Measurements from ENCODE around the gene ICAM1. TPM values are rescaled to one million over a fixed set of nuclear protein-coding genes. Genes with fewer than 3 reads are reported as not detected.

ICAM1 gene
- total RNA-seq, 3 donors from 2014 or later = 20.6 to 52.2 (median 20.8) TPM

- Histone ChIP-seq H3K4me1 (no peaks in the 10 kb centered on the region), H3K9me3 (no peaks in the 10 kb centered on the region), H3K4me3 (no peak overlapping the region), H3K27me3 (no peaks in the 10 kb centered on the region), H3K27ac (no peak overlapping the region), H3K36me3 (no peaks in the 10 kb centered on the region)
- intact Hi-C loops (cut with DNase I; ENCODE audit: low total_unique reads) = no loop called here
- no peak for DNase-seq (ENCODE audit: low spot score in 2 of 2)
- TF ChIP-seq CTCF (IDR thresholded peaks at IDR 0.05) (no peak), POLR2AphosphoS5 (IDR thresholded peaks at IDR 0.05) (no peak), POLR2A (IDR thresholded peaks at IDR 0.05) (no peak)
Measured at GRCh38 chr19:10256970-10257615, 13.8 kb upstream of the ICAM1 start.

GRCh38 chr19:10258080-10258710 lies 12.7 kb upstream of the ICAM1 start:
- Histone ChIP-seq H3K27ac (no peak overlapping the region), H3K27me3 (no peaks in the 10 kb centered on the region), H3K36me3 (no peaks in the 10 kb centered on the region), H3K4me1 (no peaks in the 10 kb centered on the region), H3K9me3 (no peaks in the 10 kb centered on the region), H3K4me3 (no peak overlapping the region)
- no peak for DNase-seq (ENCODE audit: low spot score in 2 of 2)
- intact Hi-C loops (cut with DNase I; ENCODE audit: low total_unique reads) = no loop called here
- no peak for TF ChIP-seq CTCF (IDR thresholded peaks at IDR 0.05)
- no peak for TF ChIP-seq POLR2AphosphoS5 (IDR thresholded peaks at IDR 0.05)
- no peak for TF ChIP-seq POLR2A (IDR thresholded peaks at IDR 0.05)

GRCh38 chr19:10259162-10259905 lies 11.6 kb upstream of the ICAM1 start:
- peak; percentile 83 to 91 for DNase-seq (ENCODE audit: low spot score in 2 of 2)
- intact Hi-C loops (cut with DNase I; ENCODE audit: low total_unique reads) = no loop called here
- Histone ChIP-seq H3K4me1 (no peaks in the 10 kb centered on the region), H3K9me3 (no peaks in the 10 kb centered on the region), H3K27me3 (no peaks in the 10 kb centered on the region), H3K4me3 (peak overlapping the region in 2 of 3 donors; percentile 9 to 25), H3K36me3 (no peaks in the 10 kb centered on the region), H3K27ac (peak overlapping the region; percentile 55 to 73)
- no peak for TF ChIP-seq POLR2A (IDR thresholded peaks at IDR 0.05)
- TF ChIP-seq CTCF (IDR thresholded peaks at IDR 0.05) = peak; percentile 42 to 77 (median 66)
- peak in 1 of 3 donors; percentile 27 for TF ChIP-seq POLR2AphosphoS5 (IDR thresholded peaks at IDR 0.05)

DNA sequence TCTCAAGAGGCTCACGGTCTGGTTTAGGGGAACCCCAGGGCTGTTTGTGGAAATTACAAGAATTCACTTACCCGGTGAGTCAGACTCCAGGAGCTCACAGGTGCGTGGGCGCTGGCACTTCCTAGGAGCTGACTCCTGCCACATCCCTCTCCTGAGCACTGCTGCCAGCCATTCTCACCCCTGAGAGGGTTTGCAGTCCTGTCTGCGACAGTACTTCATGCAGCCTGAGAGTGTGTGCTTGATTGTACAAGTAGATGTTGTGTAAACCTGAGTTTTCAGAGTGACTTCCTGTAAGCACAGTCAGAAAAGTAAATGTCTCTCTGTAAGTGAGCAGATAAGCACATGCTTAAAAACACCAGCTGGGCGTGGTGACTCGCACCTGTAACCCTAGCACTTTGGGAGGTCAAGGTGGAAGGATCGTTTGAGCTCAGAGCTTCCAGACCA lies 10.8 kb upstream of the ICAM1 start:
- H3K4me3 ChIP-seq = no peak overlapping the region
- peak in 1 of 2 donors; percentile 69 for DNase-seq (ENCODE audit: low spot score in 2 of 2)
- no peaks in the 10 kb centered on the region for H3K9me3 ChIP-seq
- TF ChIP-seq POLR2AphosphoS5 (IDR thresholded peaks at IDR 0.05) (no peak), CTCF (IDR thresholded peaks at IDR 0.05) (no peak), POLR2A (IDR thresholded peaks at IDR 0.05) (no peak)
- no peaks in the 10 kb centered on the region for H3K4me1 ChIP-seq
- intact Hi-C loops (cut with DNase I; ENCODE audit: low total_unique reads) = no loop called here
- no peaks in the 10 kb centered on the region for H3K36me3 ChIP-seq
- peak overlapping the region in 1 of 2 donors; percentile 55 for H3K27ac ChIP-seq
- no peaks in the 10 kb centered on the region for H3K27me3 ChIP-seq

DNA sequence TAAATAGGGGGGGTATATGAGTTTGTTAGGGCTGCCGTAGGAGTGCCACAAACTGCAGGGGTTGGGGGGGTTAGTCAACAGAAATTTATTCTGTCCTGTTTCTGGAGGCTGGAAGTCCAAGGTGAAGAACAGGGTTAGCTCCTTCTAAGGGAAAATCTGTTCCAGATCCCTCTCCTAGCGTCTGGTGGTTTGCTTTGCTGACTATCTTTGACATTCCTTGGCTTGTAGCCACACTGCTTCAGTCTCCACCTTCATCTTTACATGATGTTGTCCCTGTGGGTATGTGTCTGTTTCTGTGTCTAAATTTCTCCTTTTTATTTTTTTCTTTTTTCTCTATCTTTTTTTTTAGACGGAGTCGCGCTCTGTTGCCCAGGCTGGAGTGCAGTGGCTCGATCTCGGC lies 8.1 kb upstream of the ICAM1 start:
- no peaks in the 10 kb centered on the region for H3K4me1 ChIP-seq
- TF ChIP-seq CTCF (IDR thresholded peaks at IDR 0.05) (no peak), POLR2A (IDR thresholded peaks at IDR 0.05) (no peak), POLR2AphosphoS5 (IDR thresholded peaks at IDR 0.05) (no peak)
- H3K27ac ChIP-seq = no peak overlapping the region
- no peaks in the 10 kb centered on the region for H3K27me3 ChIP-seq
- H3K9me3 ChIP-seq = no peaks in the 10 kb centered on the region
- H3K36me3 ChIP-seq = no peaks in the 10 kb centered on the region
- intact Hi-C loops (cut with DNase I; ENCODE audit: low total_unique reads) = no loop called here
- no peak overlapping the region for H3K4me3 ChIP-seq
- DNase-seq (ENCODE audit: low spot score in 2 of 2) = no peak
